HepG2 (cell line): ENCODE data around the gene TAS2R19. TPM values are rescaled to one million over a fixed set of nuclear protein-coding genes. Genes with fewer than 3 reads are reported as not detected.

ENCODE experiments used
- ARNT2 ChIP-seq: sonication (generic); formaldehyde crosslinking; IDR thresholded peaks from 2 replicates; pipeline ENCODE4 v1.8.0; 2022; ENCODE audit warnings: mild to moderate bottlenecking, low read depth, missing genetic modification reagents, moderate library complexity
- GABPB1 ChIP-seq: IDR thresholded peaks from 2 replicates; pipeline ENCODE4 v1.6.1; 2016; ENCODE audit warnings: mild to moderate bottlenecking, missing genetic modification reagents, moderate library complexity, missing compliant biosample characterization
- IRF2 ChIP-seq: IDR thresholded peaks from 2 replicates; pipeline ENCODE4 v1.6.1; 2018; ENCODE audit warnings: missing genetic modification reagents, missing compliant biosample characterization
- KLF16 ChIP-seq, 2 experiments: sonication (generic) in 1 of 2; formaldehyde crosslinking in 1 of 2; IDR thresholded peaks; 2 replicates each; pipeline versions ENCODE4 v1.6.1 to v1.8.0; 2016 to 2023; ENCODE audit warnings: missing genetic modification reagents in 2 of 2, missing compliant biosample characterization in 1 of 2
- NCOA1 ChIP-seq: sonication (generic); formaldehyde crosslinking; IDR thresholded peaks from 2 replicates; pipeline ENCODE4 v1.9.0; 2021; ENCODE audit warnings: missing genetic modification reagents
- SKI ChIP-seq: fragments of 450-650 bp; IDR thresholded peaks from one replicate; pipeline ENCODE4 v1.6.1; 2018; ENCODE audit warnings: mild to moderate bottlenecking; ENCODE audit not compliant: partially characterized antibody
- SMAD9 ChIP-seq: sonication (generic); formaldehyde crosslinking; IDR thresholded peaks from 2 replicates; pipeline ENCODE4 v1.5.1; 2020; ENCODE audit warnings: mild to moderate bottlenecking, missing genetic modification reagents
- STAG1 ChIP-seq: sonication (generic); formaldehyde crosslinking; IDR thresholded peaks from 2 replicates; pipeline ENCODE4 v1.4.0; 2020; ENCODE audit warnings: missing genetic modification reagents
- THAP8 ChIP-seq: sonication (generic); formaldehyde crosslinking; IDR thresholded peaks from 2 replicates; pipeline ENCODE4 v1.5.1; 2020; ENCODE audit warnings: missing genetic modification reagents, mild to moderate bottlenecking, borderline replicate concordance
- ZFP90 ChIP-seq: sonication (generic); formaldehyde crosslinking; IDR thresholded peaks from 2 replicates; pipeline ENCODE4 v1.8.0; 2022; ENCODE audit warnings: missing genetic modification reagents, mild to moderate bottlenecking, inconsistent platforms, borderline replicate concordance
- ZHX2 ChIP-seq, 2 experiments: sonication (generic) in 1 of 2; formaldehyde crosslinking in 1 of 2; IDR thresholded peaks; 2 replicates each; pipeline versions ENCODE4 v1.6.1 to v1.9.0; 2014 to 2022; ENCODE audit warnings: antibody characterized with exemption in 1 of 2, borderline replicate concordance in 1 of 2, inconsistent platforms in 1 of 2, low read depth in 1 of 2, missing genetic modification reagents in 1 of 2
- ZNF224 ChIP-seq: sonication (generic); formaldehyde crosslinking; IDR thresholded peaks from 2 replicates; pipeline ENCODE4 v1.5.0; 2020; ENCODE audit warnings: mild to moderate bottlenecking, missing genetic modification reagents
- ZNF510 ChIP-seq: sonication (generic); formaldehyde crosslinking; IDR thresholded peaks from 2 replicates; pipeline ENCODE4 v1.4.0; 2020; ENCODE audit warnings: low read depth, mild to moderate bottlenecking, missing genetic modification reagents
- ZNF513 ChIP-seq: sonication (generic); formaldehyde crosslinking; conservative IDR thresholded peaks from 2 replicates; pipeline ENCODE4 v1.5.0; 2020; ENCODE audit warnings: missing genetic modification reagents
- ZNF569 ChIP-seq: sonication (generic); formaldehyde crosslinking; IDR thresholded peaks from 2 replicates; pipeline ENCODE4 v1.5.0; 2020; ENCODE audit warnings: mild to moderate bottlenecking, missing genetic modification reagents, moderate library complexity, borderline replicate concordance
- ZNF605 ChIP-seq: sonication (generic); formaldehyde crosslinking; IDR thresholded peaks from 2 replicates; pipeline ENCODE4 v1.8.0; 2022; ENCODE audit warnings: mild to moderate bottlenecking, missing genetic modification reagents
- polyA plus RNA-seq, 8 experiments: library from polyadenylated mRNA; depleted of rRNA in 3 of 8; stranded (reverse) in 7 of 8; unstranded in 1 of 8; fragments of >200 nt; fragmentation: Illumina TruSeq in 4 of 8; extraction: Trizol in 4 of 8; gene quantifications; 2 replicates each; pipeline versions ENCODE4 v1.2.1 to v1.2.3, GENCODE V29; 2011 to 2016; ENCODE audit warnings: low read depth in 4 of 8, missing spikeins in 1 of 8, mixed read lengths in 1 of 8; ENCODE audit not compliant: insufficient read depth in 1 of 8
- total RNA-seq, 5 experiments: library from RNA; depleted of rRNA; stranded (reverse); fragments of >200 nt; fragmentation: Illumina TruSeq; extraction: Trizol; gene quantifications; 2 replicates each; pipeline ENCODE4 v1.2.3, GENCODE V29; 2016; ENCODE audit warnings: low read depth in 1 of 5

The TAS2R19 gene
- total and polyA plus RNA-seq, 2 of the 13 experiments (the other 11 are each of a cell fraction or from before 2014, with no cell fraction given), result 0.62 to 5.3 TPM

DNA sequence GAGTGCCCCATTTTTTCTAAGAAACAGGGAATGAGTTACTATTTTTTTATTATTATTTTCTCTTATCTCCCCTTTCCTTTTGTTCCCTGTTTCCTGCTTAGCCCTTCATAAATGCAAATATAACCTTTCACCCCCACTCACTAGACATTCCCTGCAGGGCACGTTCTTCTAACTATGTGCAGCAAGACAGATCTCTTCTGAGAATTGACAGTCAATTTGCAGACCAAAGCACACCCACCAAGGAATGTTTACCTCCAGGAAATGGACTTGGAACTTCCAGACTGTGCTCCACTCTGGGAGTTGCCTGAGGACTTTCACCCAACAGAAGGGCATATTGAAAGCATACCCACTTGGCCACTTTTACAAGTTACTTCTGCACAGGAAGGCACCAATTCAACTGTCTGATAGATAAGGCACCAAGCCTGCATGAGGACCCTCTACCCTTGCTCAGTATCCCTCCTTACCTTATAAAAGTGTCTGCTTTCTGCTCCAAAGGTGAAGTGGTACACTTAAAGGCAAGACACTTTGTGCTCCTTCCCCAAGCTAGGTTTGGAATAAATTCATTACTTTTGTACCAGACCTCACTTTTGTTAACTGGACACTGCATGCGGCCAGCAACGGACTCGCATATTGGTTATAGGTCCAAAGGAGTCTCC, 6.5 kb downstream of the TAS2R19 start (continued):
- peak; percentile 25; the same call in 1 of the 2 replicates for TF ChIP-seq STAG1 (CRISPR knock-in tag)
- no peak for TF ChIP-seq ZNF569 (CRISPR knock-in tag)
- TF ChIP-seq IRF2 (CRISPR knock-in tag), result peak; percentile 63
- no peak for TF ChIP-seq ZNF224 (CRISPR knock-in tag)
- TF ChIP-seq ZHX2 (IDR thresholded peaks at IDR 0.05; ENCODE audit: low read depth), result no peak
- no peak for TF ChIP-seq ZHX2 (CRISPR knock-in tag; IDR thresholded peaks at IDR 0.05; ENCODE audit: borderline replicate concordance)
- TF ChIP-seq SKI, result peak; percentile 24
- no peak for TF ChIP-seq ZNF513 (CRISPR knock-in tag)
- TF ChIP-seq KLF16 (CRISPR knock-in tag; IDR thresholded peaks at IDR 0.05), result no peak; a peak in 1 of 4 replicates
- TF ChIP-seq NCOA1, result no peak
- no peak for TF ChIP-seq THAP8 (CRISPR knock-in tag)
- peak; percentile 68 for TF ChIP-seq ZNF605 (CRISPR knock-in tag)
- TF ChIP-seq SMAD9 (CRISPR knock-in tag), result no peak
- no peak for TF ChIP-seq ZNF510 (CRISPR knock-in tag)
- TF ChIP-seq GABPB1 (CRISPR knock-in tag), result 0 out of 2 replicates have a peak, but pooled peaks have one; percentile 17
- no peak for TF ChIP-seq ARNT2 (CRISPR knock-in tag)
- TF ChIP-seq ZFP90 (CRISPR knock-in tag), result no peak
